Measurements from ENCODE around the gene ANKS1A.

Gene ANKS1A

DNA sequence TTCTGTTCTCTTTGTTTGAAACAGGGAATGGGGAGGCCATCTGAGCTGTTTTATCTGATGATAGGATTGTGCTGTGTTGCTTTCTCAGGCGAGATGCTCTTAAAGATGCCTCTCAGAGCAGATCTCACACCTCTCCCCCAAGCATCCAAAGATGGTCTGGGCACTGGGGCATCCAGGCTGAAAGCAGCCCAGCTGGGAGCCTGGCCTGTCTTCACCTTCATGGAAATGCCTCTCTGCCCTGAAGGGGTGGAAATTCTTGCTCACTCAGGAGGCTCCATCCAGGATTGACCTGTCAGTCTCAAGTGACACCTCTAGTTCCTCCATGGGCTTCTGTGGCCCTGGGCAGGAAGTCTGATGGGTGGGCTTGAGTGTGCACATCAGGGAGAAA is 165.7 kb downstream of the ANKS1A start:
- no peak for TF ChIP-seq CTCF (conservative IDR thresholded peaks at IDR 0.05; ENCODE audit: control insufficient read depth, insufficient read depth, low read depth, low read length)
- H3K4me3 ChIP-seq (ENCODE audit: control insufficient read depth, low read depth, low read length), result no peak overlapping the region
- no peak for DNase-seq (ENCODE audit: low read depth)

DNA sequence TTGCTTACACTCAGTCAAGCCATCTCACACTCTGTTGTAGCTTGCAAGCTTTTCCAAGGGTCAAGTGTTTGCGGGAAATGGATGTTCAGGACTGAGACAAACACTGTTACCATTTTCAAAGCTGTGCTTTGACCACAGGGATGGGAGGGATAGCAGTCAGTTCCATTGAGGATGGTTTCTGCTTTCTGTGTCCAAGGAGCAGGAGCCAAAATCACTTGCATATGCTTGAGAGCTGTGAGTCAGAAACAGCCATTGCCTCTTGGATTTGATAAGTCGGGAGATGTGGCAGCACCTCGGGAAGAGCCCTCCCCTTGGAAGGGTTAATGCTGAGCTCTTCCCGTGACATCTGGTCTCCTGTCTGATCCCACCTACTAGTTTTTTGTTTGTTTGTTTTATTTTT is 166.8 kb downstream of the ANKS1A start:
- DNase-seq (ENCODE audit: low read depth), result peak; percentile 30
- no peak for TF ChIP-seq CTCF (conservative IDR thresholded peaks at IDR 0.05; ENCODE audit: control insufficient read depth, insufficient read depth, low read depth, low read length)
- no peak overlapping the region for H3K4me3 ChIP-seq (ENCODE audit: control insufficient read depth, low read depth, low read length)

DNA sequence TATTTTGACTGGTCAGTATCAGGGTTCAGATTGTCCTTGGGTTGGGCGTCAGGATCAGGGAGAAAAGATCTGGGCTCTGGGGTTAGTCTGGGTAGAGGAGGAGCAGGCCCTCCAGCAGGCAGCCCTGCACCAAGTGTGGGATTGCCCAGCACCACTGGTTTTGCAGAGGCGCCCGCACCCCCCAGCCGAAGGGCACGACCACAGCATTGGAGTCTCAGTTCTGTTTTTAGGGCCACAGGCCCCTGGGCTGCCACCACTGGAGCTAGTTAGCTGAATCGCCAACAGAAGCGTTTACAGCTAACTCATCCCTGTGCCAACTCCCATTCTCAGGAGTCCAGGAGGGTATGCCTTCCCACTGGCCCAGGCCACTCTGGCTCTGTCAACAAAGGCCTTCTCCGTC is 167.9 kb downstream of the ANKS1A start:
- no peak for DNase-seq (ENCODE audit: low read depth)
- no peak overlapping the region for H3K4me3 ChIP-seq (ENCODE audit: control insufficient read depth, low read depth, low read length)
- no peak for TF ChIP-seq CTCF (conservative IDR thresholded peaks at IDR 0.05; ENCODE audit: control insufficient read depth, insufficient read depth, low read depth, low read length)

- TF ChIP-seq CTCF (conservative IDR thresholded peaks at IDR 0.05; ENCODE audit: control insufficient read depth, insufficient read depth, low read depth, low read length), result no peak
- no peak for DNase-seq (ENCODE audit: low read depth)
Measured at GRCh38 chr6:35057449-35058357, 168.6 kb downstream of the ANKS1A start.

DNA sequence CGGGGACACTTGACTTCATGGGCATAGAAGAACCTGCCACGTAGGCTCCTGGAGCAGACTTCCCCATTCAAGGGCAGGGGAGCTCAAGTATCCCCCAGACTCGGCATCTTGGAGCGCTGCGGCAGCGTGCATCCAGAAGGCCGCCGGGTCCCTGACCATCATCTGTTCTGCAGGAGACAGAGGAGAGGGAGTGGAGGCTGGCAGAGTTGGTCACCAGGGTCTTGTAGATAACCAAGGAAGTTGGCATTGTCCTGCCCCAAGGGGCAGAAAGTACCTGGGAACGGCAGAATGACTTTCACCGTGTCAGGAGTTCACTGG is 169.3 kb downstream of the ANKS1A start:
- no peak for TF ChIP-seq CTCF (conservative IDR thresholded peaks at IDR 0.05; ENCODE audit: control insufficient read depth, insufficient read depth, low read depth, low read length)
- no peak overlapping the region for H3K4me3 ChIP-seq (ENCODE audit: control insufficient read depth, low read depth, low read length)
- no peak for DNase-seq (ENCODE audit: low read depth)

More at GRCh38 chr6:35057449-35058357, 168.6 kb downstream of the ANKS1A start:
- H3K4me3 ChIP-seq (ENCODE audit: control insufficient read depth, low read depth, low read length), result no peak overlapping the region

GRCh38 chr6:35058865-35059522 is 169.9 kb downstream of the ANKS1A start:
- no peak overlapping the region for H3K4me3 ChIP-seq (ENCODE audit: control insufficient read depth, low read depth, low read length)
- no peak for DNase-seq (ENCODE audit: low read depth)
- TF ChIP-seq CTCF (conservative IDR thresholded peaks at IDR 0.05; ENCODE audit: control insufficient read depth, insufficient read depth, low read depth, low read length), result no peak

All from fibroblast of mammary gland (primary cell).